Activated T-helper 17 cell treated with anti-CD3 and anti-CD28 coated beads, Interleukin-2, amount 50 U/mL, for 72 hours (primary cell): ENCODE data around the gene ANKRD40CL. TPM values are rescaled to one million over a fixed set of nuclear protein-coding genes. Genes with fewer than 3 reads are reported as not detected.

Experiments used
- ATAC-seq: fragments of 150-1000 bp; cut with Tn5 transposase; replicated peaks from 2 replicates; pipeline ENCODE4 v1.10.0; 2021; ENCODE audit warnings: mild to moderate bottlenecking, moderate library complexity
- H3K27ac Mint-ChIP-seq: one replicate; pipeline ENCODE4 v1.8.0; 2022; ENCODE audit warnings: mixed read lengths
- H3K27me3 Mint-ChIP-seq: one replicate; pipeline ENCODE4 v1.8.0; 2022; ENCODE audit warnings: mixed read lengths
- H3K36me3 Mint-ChIP-seq: one replicate; pipeline ENCODE4 v1.8.0; 2022; ENCODE audit warnings: low read depth, mild to moderate bottlenecking, mixed read lengths
- H3K4me1 Mint-ChIP-seq: one replicate; pipeline ENCODE4 v1.8.0; 2022; ENCODE audit warnings: mixed read lengths
- H3K4me3 Mint-ChIP-seq: one replicate; pipeline ENCODE4 v1.8.0; 2022; ENCODE audit warnings: mild to moderate bottlenecking, mixed read lengths
- H3K9me3 Mint-ChIP-seq: one replicate; pipeline ENCODE4 v1.8.0; 2022; ENCODE audit warnings: mixed read lengths
- total RNA-seq, 2 donors: library from RNA; stranded (reverse); gene quantifications; one replicate each; pipeline ENCODE4 v1.2.3, GENCODE V29; 2022

Gene ANKRD40CL
- total RNA-seq, 2 donors from 2014 or later: not detected

DNA sequence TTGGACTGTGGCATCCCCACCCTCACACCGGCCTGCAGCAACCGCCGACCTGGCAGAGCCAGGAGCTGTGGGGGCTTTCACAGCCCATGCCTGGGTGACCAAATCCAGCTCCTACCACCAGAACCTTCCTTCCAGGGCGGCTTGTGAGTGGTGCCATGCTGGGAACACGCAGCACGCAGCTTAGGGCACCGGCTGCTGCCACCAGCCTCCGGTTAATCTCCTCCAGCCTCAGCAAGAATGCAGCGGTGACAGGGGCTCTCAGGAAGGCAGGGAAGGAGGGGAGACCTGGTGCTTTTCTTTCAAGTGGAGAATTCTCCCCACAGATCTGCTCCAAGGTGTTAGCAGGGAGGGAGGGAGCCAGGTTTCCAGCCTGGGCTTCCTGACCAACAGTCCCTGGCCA, 32.3 kb upstream of the ANKRD40CL start:
- H3K27ac Mint-ChIP-seq: no peak overlapping the region
- no peak overlapping the region for H3K4me3 Mint-ChIP-seq
- H3K27me3 Mint-ChIP-seq: no peaks in the 10 kb centered on the region
- no peaks in the 10 kb centered on the region for H3K4me1 Mint-ChIP-seq
- H3K9me3 Mint-ChIP-seq: no peaks in the 10 kb centered on the region
- no peak for ATAC-seq
- no peaks in the 10 kb centered on the region for H3K36me3 Mint-ChIP-seq

DNA sequence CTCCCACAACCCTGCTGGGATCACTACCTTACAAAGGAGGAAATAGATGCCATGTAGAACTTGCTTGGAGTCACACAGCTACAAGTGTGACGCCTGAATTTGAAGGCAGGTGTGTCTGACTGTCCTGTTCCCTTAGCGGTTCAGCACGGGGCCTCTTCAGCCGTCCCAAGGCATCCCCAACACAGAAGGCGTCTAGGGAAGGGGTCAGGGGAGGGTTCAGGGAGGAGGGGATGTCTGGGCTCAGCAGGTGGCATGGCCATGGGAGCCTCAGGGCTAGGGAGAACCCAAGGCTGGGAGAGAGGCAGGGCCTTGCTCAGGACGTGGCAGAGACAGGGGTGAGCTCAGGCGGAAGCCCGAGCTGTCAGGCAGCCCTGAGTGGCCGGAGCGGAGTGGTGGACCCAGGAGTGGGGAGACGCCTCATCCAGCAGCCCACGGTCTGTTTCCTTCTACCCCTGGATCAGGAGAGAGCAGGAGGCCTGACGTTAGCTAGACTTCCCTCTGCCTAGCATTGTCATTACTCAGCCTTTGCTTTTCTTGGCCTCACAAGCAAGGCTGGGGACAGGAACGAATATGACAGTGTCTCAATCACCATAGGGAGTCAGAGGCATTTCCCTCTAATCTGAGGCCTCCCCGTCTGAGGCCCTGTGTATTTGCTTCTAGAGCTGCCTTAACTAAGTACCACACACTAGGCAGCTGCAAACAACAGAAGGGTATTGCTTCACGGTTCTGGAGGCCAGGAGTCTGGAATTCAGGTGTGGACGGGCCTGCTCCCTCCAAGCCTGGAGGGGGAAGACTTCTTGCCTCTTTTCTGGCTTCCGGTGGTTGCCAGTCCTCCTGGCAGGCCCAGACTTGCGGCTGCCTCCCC, 31.3 kb upstream of the ANKRD40CL start:
- ATAC-seq: no peak
- no peak overlapping the region for H3K4me3 Mint-ChIP-seq
- no peaks in the 10 kb centered on the region for H3K9me3 Mint-ChIP-seq
- no peaks in the 10 kb centered on the region for H3K4me1 Mint-ChIP-seq
- no peak overlapping the region for H3K27ac Mint-ChIP-seq
- H3K27me3 Mint-ChIP-seq: no peaks in the 10 kb centered on the region
- no peaks in the 10 kb centered on the region for H3K36me3 Mint-ChIP-seq

DNA sequence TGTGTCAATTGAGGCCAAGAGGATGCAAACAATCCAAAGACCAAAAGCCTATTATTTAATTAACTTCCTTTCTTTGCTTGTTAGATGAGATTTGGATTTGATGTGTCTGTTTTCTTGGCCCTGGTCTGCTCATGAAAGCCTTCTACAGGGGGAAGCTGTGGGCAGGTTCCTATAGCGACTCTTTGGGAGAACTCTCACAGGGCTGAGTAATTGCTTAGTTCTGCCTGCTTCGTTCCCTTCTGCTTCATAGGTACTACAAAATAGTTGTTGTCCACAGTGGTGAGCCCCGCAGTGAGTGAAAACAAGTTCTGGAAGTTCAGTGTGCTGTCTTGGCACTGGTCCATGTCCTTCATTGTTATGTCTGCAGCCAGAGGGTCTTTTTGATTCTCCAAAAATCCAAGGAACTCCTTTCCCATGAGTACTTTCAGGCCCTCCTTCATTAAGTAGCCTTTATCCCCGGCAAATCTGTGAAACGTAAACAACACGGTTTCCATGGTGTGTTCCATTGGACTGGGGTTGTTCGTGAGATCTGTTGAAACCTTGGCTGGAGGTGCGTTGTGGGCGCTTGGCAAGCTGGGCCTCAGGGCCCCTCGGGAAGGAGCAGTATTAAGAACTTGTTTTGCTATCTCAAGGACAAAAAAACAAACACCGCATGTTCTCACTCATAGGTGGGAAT, 30.0 kb upstream of the ANKRD40CL start:
- Mint-ChIP-seq H3K27ac (no peak overlapping the region), H3K4me3 (no peak overlapping the region), H3K36me3 (no peaks in the 10 kb centered on the region), H3K27me3 (no peaks in the 10 kb centered on the region), H3K9me3 (no peaks in the 10 kb centered on the region), H3K4me1 (no peaks in the 10 kb centered on the region)
- ATAC-seq: no peak

- Mint-ChIP-seq H3K9me3 (no peaks in the 10 kb centered on the region), H3K27ac (no peak overlapping the region), H3K27me3 (no peaks in the 10 kb centered on the region), H3K4me1 (no peaks in the 10 kb centered on the region), H3K4me3 (no peak overlapping the region), H3K36me3 (no peaks in the 10 kb centered on the region)
- ATAC-seq: no peak
Observed at GRCh38 chr17:50794361-50794760, 27.0 kb upstream of the ANKRD40CL start.

DNA sequence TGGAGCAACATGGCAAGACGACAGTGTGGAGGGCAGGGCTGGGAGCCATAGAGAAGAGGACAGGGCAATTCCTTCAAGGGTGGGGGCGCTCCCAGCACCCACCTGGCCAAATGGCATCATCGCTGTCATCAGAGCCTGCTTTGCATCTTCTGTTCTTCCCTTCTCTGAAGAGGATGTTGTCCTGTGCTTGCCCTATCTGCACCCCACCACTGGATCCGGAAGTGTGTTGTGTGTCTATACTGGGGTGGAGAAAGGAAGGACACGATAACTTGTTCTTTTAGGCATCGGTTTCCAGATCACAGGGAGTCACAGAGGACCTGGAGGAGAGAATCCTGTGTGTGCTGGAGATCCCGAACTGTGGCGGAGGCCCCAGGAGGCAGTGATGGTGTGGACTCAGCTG, 25.7 kb upstream of the ANKRD40CL start:
- no peaks in the 10 kb centered on the region for H3K9me3 Mint-ChIP-seq
- ATAC-seq: no peak

DNA sequence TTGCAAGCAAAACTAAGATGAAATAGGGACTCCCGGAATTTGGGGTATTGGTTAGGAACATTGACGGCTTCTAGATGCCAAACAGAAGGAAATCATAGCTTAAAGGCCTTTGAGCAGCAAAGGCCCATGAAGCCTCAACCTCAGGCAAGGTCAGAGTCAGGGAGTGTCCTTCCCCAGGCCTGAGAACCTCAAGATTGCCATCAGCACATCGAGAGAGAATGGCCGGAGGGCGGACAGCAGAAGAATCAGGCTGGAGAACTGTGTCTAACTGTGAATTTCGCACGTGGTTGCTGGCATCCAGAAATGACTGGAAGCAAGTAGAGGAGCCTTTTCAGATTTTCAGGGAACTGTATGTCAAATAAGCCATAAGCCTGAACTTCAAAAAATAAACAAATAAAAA, 24.8 kb upstream of the ANKRD40CL start:
- Mint-ChIP-seq H3K27me3 (no peaks in the 10 kb centered on the region), H3K9me3 (no peaks in the 10 kb centered on the region), H3K4me1 (peaks cover 5% of the 10 kb centered on the region), H3K27ac (no peak overlapping the region), H3K36me3 (no peaks in the 10 kb centered on the region), H3K4me3 (no peak overlapping the region)
- ATAC-seq: no peak

More for the DNA sequence above, 25.7 kb upstream of the ANKRD40CL start:
- Mint-ChIP-seq H3K4me3 (no peak overlapping the region), H3K36me3 (no peaks in the 10 kb centered on the region), H3K27me3 (no peaks in the 10 kb centered on the region), H3K4me1 (peaks cover 1% of the 10 kb centered on the region), H3K27ac (no peak overlapping the region)

DNA sequence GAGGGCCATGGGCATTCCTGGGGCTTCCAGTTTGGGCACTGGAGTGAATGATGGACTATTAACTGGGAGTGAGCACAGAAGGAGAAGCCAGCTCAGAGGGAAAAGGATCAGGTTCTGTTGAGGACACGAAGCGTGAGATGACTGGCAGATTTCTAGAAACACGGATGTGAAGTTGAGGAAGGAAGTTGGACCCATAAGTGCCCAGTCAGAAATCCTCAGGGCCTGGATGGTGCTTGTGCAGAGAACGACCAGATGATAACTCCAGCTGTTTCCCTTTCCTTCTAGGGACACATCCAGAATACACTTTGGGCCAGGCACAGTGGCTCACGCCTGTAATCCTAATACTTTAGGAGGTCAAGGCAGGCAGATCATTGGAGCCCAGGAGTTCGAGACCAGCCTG, 23.3 kb upstream of the ANKRD40CL start:
- no peak overlapping the region for H3K4me3 Mint-ChIP-seq

GRCh38 chr17:50787106-50787505, 19.8 kb upstream of the ANKRD40CL start:
- no peak for ATAC-seq
- H3K4me1 Mint-ChIP-seq: peaks cover 5% of the 10 kb centered on the region
- H3K27ac Mint-ChIP-seq: peak overlapping the region; percentile 34
- no peaks in the 10 kb centered on the region for H3K9me3 Mint-ChIP-seq
- no peaks in the 10 kb centered on the region for H3K27me3 Mint-ChIP-seq
- no peak overlapping the region for H3K4me3 Mint-ChIP-seq
- H3K36me3 Mint-ChIP-seq: no peaks in the 10 kb centered on the region

More for the DNA sequence above, 23.3 kb upstream of the ANKRD40CL start:
- Mint-ChIP-seq H3K4me1 (peaks cover 5% of the 10 kb centered on the region), H3K36me3 (no peaks in the 10 kb centered on the region), H3K27me3 (no peaks in the 10 kb centered on the region), H3K9me3 (no peaks in the 10 kb centered on the region), H3K27ac (no peak overlapping the region)
- no peak for ATAC-seq

DNA sequence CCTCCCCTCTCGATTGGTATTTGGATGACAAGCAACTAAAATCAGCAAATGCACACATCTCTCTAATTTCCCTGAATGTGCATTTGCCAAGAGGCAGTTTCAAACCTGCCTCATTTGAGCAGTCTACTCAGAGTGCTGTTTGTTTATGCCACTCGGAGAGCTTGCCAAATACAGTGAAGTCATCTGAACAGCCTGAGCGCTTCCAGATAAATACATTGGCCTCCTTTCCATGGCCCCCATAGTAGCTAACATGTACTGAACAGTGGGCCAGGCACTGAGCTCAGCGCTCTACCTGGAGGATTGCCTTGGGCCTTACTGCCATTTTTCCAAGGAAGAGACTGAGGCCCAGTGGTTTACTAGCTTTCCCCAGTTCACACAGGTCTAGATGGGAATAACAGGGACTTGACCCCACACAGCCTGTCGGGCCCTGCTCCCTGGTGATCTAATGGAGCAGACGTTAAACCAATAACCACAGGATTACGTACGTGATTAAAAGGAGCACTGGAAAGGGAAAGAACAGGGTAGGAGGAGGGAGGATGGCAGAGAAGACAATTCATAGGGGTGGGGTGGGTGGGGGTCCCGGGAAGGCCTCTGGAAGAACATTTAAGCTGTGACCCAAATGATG, 18.7 kb upstream of the ANKRD40CL start:
- H3K27me3 Mint-ChIP-seq: no peaks in the 10 kb centered on the region
- H3K27ac Mint-ChIP-seq: no peak overlapping the region
- no peaks in the 10 kb centered on the region for H3K9me3 Mint-ChIP-seq
- H3K4me3 Mint-ChIP-seq: no peak overlapping the region
- H3K36me3 Mint-ChIP-seq: no peaks in the 10 kb centered on the region
- no peak for ATAC-seq
- peaks cover 5% of the 10 kb centered on the region for H3K4me1 Mint-ChIP-seq

GRCh38 chr17:50785126-50785525, 17.8 kb upstream of the ANKRD40CL start:
- ATAC-seq: no peak
- H3K27ac Mint-ChIP-seq: no peak overlapping the region
- no peak overlapping the region for H3K4me3 Mint-ChIP-seq
- H3K27me3 Mint-ChIP-seq: no peaks in the 10 kb centered on the region
- H3K36me3 Mint-ChIP-seq: no peaks in the 10 kb centered on the region
- peaks cover 5% of the 10 kb centered on the region for H3K4me1 Mint-ChIP-seq
- H3K9me3 Mint-ChIP-seq: no peaks in the 10 kb centered on the region

GRCh38 chr17:50783905-50784304, 16.6 kb upstream of the ANKRD40CL start:
- Mint-ChIP-seq H3K4me1 (peaks cover 9% of the 10 kb centered on the region), H3K4me3 (no peak overlapping the region), H3K36me3 (no peaks in the 10 kb centered on the region), H3K9me3 (no peaks in the 10 kb centered on the region), H3K27ac (no peak overlapping the region), H3K27me3 (no peaks in the 10 kb centered on the region)
- no peak for ATAC-seq

- H3K9me3 Mint-ChIP-seq: no peaks in the 10 kb centered on the region
- H3K4me1 Mint-ChIP-seq: peaks cover 9% of the 10 kb centered on the region
- H3K4me3 Mint-ChIP-seq: no peak overlapping the region
- no peaks in the 10 kb centered on the region for H3K36me3 Mint-ChIP-seq
- H3K27me3 Mint-ChIP-seq: no peaks in the 10 kb centered on the region
- H3K27ac Mint-ChIP-seq: no peak overlapping the region
- peak; percentile 86 for ATAC-seq
Observed at GRCh38 chr17:50783193-50783660, 15.9 kb upstream of the ANKRD40CL start.

DNA sequence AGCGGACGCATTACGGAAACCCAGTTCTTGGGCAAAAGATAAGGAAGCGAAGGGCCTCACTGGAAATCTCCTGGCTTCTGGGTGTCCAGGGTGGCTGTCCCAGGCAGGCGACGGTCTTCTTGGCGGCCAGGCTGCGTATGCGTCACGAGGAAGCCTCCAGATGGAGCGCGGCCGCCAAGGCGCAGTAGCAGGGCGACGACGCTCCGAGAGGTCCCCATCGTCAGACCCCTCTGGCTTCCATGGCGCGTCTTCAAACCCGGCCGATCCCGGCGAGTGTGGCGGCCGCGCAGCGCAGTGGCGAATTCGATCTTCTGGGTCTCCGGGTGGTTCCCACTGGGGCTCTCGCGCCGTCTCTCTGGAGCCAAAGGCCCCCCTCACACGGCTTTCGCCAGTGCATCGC, 13.8 kb upstream of the ANKRD40CL start:
- Mint-ChIP-seq H3K9me3 (no peaks in the 10 kb centered on the region), H3K36me3 (no peaks in the 10 kb centered on the region), H3K4me1 (peaks cover 5% of the 10 kb centered on the region), H3K27ac (no peak overlapping the region), H3K27me3 (no peaks in the 10 kb centered on the region), H3K4me3 (peak overlapping the region; percentile 40)
- ATAC-seq: no peak

DNA sequence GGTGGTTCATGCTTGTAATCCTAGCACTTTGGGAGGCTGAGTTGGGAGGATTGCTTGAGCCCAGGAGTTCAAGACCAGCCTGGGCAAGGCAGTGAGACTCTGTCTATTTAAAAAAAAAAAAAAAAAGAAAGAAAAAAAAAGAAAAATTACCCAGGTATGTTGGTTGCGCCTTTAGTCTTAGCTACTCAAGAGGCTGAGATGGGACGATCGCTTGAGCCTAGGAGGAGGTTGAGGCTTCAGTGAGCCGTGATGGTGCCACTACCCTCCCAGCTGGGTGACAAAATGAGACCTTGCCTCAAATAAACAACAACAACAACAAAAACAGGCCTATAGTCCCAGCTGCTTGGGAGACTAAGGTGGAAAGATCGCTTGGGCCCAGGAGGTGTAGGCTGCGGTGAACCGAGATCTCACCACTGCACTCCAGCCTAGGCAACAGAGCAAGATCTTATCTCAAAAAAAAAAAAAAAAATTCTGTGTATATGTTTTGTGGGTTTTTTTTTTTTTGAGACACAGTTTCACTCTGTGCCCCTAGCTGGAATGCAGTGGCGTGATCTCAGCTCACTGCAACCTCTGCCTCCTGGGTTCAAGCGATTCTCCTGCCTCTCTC, 12.5 kb upstream of the ANKRD40CL start:
- no peaks in the 10 kb centered on the region for H3K27me3 Mint-ChIP-seq
- no peaks in the 10 kb centered on the region for H3K36me3 Mint-ChIP-seq
- peak; percentile 73 for ATAC-seq
- no peak overlapping the region for H3K4me3 Mint-ChIP-seq
- H3K9me3 Mint-ChIP-seq: no peaks in the 10 kb centered on the region
- peaks cover 5% of the 10 kb centered on the region for H3K4me1 Mint-ChIP-seq
- no peak overlapping the region for H3K27ac Mint-ChIP-seq
